Stimulated activated CD4-positive, alpha-beta T cell treated with anti-CD3 and anti-CD28 coated beads, Interleukin-15, amount 100 ng/mL, for 48 hours (primary cell): ENCODE data around the gene USP11.
"Not testable (repeated sequence)": the region's sequence is repeated elsewhere in the genome, so short reads cannot be mapped to it uniquely, and the experiment has no call there.

ENCODE experiments used
- DNase-seq, 2 donors: peaks; one replicate each; pipeline ENCODE4 v3.0.0-alpha.2; 2020; ENCODE audit warnings: low read depth in 2 of 2

Gene USP11

GRCh38 chrX:47245156-47245555, 12.3 kb downstream of the USP11 start:
- no peak for DNase-seq

DNA sequence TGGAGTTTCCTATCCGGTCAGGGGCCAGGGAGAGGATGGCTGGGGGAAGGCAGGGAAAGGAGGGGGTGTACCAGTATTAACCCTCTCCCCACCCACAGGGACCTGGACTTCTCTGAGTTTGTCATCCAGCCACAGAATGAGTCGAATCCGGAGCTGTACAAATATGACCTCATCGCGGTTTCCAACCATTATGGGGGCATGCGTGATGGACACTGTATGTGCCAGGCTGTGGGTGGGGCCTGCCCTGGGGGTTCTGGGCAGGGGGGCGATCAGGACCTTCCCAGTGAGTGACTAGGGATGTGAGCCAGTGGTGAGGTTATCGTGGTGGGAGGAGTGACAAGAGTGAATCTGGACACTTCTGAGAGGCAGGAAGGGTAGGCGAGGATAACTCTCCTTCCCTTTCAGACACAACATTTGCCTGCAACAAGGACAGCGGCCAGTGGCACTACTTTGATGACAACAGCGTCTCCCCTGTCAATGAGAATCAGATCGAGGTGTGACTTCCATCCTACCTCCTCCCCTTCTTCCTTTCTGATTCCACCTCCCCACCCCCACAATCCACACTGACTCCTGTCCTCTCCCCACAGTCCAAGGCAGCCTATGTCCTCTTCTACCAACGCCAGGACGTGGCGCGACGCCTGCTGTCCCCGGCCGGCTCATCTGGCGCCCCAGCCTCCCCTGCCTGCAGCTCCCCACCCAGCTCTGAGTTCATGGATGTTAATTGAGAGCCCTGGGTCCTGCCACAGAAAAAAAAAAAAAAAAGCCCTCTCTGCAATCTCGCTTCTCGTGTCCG, 14.6 kb downstream of the USP11 start:
- DNase-seq: peak in 1 of 2 donors; percentile 14

GRCh38 chrX:47247999-47248320, 15.2 kb downstream of the USP11 start:
- DNase-seq: no peak

DNA sequence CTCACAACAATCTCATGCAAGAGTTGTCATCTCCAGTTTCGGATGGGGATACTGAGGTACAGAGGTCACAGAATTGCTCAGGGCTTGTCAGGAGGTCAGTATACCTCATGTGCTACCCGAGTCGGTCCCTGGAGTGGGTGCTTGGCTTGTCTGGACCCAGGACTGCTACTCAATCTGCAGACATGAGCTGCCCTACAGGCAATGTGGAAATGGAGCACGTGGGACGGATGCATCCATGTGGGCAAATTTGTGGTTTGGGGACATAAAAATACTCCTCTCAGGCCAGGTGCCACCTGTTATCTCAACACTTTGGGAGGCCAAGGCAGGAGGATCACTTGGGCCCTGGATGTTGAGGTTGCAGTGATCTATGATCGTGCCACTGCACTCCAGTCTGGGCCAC, 15.8 kb downstream of the USP11 start:
- no peak for DNase-seq

DNA sequence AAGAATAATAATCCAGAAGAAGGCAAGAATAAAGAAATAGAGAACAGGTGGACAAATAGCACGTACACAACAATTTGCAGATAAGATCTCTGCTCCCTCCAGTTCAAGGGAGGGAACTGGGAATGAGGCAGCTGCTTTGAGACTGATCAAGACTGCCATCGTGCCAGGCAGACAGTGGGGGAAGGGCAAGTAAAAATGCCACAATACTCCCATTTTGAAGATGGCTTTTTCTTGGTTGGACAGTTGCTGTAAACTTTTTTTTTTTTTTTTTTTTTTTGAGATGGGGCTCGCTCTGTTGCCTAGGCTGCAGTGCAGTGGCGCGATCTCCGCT, 17.2 kb downstream of the USP11 start:
- DNase-seq: no peak

GRCh38 chrX:47257620-47258019, 24.8 kb downstream of the USP11 start:
- not testable (repeated sequence) for DNase-seq

GRCh38 chrX:47264483-47265173, 31.8 kb downstream of the USP11 start:
- DNase-seq: no peak

DNA sequence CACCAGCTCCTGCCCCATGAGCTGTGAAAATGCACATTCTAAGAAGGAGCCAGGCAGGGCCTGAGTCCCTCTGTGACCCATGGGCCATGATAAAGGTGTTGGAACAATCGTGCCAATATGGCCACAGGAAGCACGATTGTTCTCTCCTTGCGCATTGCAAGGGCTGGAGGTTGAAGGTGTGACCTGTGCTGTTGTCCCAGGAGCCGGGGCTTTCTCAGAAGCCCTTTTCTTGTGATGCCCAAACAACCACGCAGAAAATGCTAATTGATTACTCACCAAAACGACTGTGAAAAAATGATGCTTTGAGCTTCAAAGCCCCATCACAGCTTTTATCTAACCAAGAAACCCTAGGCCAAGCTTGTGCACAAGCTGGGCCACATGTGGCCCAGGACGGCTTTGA, 33.8 kb downstream of the USP11 start:
- DNase-seq: no peak

GRCh38 chrX:47272013-47272408, 39.2 kb downstream of the USP11 start:
- no peak for DNase-seq

DNA sequence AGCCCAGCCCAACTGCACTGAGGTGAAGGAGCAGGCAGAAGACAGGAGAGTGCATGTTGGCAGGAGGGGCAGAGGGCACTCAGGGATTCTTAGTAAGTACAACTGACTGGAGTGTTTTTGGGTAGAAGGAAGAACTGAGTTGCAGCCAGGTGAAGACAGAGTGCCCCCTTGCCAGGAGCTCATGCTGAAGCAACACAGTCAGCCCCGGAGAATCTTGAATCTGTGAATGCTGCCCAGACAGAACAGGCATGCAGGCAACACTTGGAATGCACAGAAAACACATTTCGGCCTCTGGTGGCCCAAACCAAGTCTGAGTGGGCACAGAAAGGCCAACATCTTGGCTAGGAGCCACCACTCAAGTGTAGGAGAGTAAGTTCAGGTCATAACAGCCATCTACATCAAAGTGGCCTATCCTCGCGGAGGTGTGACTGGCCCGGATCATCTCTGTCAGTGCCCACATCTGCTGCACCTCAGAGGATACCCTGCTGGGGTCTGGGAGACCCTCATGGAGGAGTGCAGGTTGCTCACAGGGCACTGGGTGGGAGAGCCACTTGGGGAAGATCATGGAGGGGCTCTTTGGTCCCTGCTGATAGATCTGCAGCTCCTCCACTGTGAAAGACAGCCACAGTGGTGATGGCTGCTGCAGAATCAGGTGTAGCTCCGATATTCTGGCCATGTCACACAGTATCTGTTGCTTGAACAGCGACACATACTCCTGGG, 40.4 kb downstream of the USP11 start:
- no peak for DNase-seq

- DNase-seq: no peak
Measured at GRCh38 chrX:47278691-47279090, 45.9 kb downstream of the USP11 start.

GRCh38 chrX:47283015-47283771, 50.4 kb downstream of the USP11 start:
- DNase-seq: no peak

- not testable (repeated sequence) for DNase-seq
Measured at GRCh38 chrX:47284616-47285015, 51.8 kb downstream of the USP11 start.

DNA sequence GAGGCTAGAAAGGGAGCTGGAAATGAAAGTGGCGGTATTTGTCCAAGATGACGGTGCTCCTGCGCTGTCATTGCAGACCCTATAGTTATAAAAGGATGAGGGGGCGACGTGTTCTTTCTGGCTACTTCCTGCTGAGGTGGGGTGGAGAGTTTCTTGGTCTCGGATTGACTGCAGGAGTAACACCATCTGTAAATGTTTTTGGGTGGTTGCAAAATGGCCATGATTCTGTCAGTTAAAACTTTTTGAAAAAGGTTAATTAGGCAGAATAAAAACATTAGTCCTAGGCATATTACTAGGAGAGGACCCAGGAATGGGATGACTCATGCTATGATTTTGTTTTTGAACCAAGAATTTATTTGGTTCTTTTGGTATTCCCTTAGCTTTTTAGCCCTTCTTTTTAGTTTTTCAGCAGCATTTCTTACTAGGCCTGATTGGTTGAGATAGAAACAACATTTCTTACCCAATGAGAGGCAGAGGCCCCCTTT, 53.1 kb downstream of the USP11 start:
- no peak for DNase-seq

DNA sequence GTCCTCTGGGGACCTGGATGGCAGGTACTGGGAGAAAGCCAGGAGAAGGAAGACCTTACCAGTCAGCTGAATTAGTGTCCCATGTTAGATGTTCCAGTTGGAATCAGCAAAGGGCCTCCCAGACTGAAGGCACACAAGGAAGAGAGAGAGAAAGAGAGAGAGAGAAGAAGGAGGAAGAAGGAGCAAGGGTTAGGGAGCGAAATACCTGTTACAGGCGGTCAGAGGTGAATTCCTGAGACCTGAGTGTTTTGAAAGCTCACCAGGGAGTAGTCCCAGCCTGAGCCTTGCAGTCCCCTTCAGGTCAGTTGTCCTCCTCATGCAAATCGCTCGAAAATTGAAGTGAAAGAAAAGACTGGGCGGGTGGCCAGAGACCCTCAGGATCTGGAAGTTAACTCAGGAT, 60.3 kb downstream of the USP11 start:
- DNase-seq: no peak

- no peak for DNase-seq
Measured at GRCh38 chrX:47296766-47297365, 64.1 kb downstream of the USP11 start.

GRCh38 chrX:47297874-47298273, 65.1 kb downstream of the USP11 start:
- DNase-seq: no peak
